HG03432 (cell line): ENCODE measurements around the gene PADI6.

Source experiments
- ATAC-seq: cut with Tn5 transposase; IDR thresholded peaks from one replicate; pipeline ENCODE4 v1.9.1; 2021; ENCODE audit warnings: mild to moderate bottlenecking, moderate library complexity; ENCODE audit not compliant: unreplicated experiment

Gene PADI6

DNA sequence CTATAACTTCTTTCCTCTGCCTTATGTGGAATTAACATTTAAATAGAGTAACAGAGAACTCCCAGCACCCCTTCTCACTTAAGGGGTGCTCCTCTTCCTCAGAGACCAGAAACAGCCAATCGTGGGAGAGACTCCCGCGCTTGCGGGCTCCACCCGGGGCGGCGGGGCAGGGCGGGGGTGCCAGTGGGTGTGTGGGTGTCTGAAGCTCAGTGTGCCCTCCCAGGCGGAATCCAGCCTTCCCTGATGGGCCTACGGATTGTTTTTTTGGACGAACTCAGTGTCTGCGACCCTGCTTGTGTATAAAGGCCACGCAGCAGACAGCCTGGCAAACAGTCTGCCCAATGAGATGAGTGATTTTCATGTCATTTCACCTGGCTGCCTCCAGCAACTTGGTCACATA, 61.3 kb downstream of the PADI6 start:
- no peak for ATAC-seq

DNA sequence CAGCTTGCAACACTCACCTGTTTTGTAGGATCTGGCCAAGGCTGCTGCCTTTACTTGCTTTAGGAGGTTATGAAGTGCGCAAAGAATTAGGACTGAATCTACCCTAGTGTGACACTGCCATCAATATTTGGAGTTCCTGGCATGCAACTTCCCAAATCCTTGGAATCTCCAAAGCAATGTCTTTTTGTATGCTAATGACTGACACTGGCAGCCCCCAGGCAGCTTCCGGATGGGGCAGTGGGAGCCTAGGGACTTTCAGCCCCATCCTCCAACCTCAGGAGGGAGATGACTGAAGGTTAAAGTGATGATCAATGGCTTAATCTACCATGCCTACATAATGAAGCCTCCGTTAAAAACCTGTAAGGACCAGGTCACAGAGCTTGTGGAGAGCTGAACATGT, 62.0 kb downstream of the PADI6 start:
- ATAC-seq, result no peak

DNA sequence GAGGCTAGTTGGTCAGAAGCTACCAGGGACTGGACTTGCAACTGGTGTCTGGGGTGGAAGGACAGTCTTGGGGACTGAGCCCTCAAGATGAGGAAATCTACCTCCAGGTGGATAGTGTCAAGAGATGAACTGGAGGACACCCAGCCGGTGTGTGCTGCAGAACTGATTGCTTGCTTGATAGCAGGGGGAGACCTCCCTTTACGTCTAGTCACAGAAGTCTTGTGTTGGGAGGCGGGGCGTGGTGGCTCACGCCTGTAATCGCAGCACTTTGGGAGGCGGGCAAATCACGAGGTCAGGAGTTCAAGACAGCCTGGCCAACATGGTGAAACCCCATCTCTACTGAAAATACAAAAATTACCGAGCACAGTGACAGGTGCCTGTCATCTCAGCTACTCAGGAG, 62.6 kb downstream of the PADI6 start:
- no peak for ATAC-seq

DNA sequence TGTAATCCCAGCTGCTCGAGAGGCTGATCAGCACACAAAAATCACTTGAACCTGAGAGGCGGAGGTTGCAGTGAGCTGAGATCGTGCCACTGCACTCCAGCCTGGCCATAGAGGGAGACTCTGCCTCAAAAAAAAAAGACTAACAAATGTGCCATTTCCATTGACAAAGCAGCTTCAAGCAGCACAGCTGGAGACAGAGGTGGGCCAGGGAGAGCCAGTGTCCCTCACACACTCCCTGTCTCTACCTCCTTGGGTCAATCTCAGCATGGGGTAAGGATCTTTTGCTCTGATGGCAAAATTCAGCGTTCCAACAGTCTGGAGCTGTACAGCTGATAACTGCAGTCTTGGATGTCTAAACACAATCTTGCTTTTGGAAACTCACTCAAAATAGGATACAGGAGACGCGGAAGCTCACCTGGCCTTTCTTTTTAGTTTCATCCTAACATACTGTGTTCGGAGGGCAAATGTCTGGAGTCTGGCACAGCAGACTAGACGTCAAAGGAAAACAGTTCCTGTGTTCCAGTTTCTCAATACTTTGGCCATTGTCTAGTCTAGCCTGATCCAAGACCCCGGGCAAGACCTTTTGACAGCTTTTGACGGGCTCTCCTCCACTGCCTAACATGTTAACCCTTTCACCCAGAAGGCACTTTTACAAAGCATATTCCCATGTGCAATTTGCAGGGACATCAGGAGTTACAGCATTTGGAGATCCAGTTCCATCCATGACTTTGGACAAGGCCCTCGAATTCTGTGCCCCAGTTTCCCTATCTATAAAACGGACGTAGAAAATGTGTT, 64.6 kb downstream of the PADI6 start:
- ATAC-seq, result no peak

DNA sequence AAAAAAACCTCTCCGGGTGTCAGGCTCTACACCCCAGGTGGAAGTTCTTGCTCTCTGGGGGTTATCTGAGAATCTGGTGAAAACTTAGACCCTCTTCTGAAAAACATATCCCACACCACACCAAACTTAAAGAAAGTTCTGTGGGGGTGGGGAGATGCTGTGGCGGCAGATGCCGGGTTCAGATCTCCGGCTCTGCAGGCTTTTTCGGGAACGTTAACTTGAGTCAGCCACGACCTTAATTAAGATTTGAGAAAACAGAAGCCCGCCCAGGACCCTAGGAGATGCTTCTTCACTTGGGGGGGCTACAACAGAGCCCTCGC, 65.2 kb downstream of the PADI6 start:
- no peak for ATAC-seq

DNA sequence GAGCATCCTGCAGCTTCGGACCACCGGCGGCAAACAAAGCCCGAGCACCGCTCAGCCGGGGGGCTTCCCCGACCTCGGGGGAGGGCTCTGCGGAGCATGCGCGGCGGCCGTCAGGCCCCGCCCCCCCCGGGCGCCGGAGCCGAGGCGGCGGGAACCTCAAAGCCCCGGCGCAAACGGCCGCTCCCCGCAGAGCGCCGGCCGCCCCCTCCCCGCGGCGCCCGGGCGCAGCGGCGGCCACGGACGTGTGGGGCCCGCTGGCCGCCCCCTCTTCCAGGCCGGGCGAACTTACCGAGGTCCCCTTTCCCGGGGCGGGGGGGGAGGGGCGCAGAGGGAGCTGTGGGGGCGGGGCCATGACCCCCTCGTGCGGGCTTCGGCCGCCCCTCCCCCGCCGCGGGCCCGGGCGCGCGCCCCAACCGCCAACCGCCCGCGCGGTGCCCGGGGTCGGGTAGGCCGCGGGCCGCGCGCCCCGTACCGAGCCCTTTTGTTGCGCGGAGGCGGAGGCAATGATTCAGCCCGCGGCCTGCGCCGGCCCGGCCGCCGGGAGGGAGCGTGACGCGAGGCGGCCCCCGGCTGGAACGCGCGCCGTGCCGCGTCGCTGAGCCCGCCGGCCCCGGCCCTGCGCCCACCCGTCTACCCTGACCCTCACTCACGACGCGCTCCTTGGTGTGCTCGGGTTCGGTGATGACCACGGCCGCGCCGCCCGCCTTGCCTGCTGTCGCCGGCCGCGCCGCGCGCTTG, 65.8 kb downstream of the PADI6 start:
- ATAC-seq, result peak; percentile 40

DNA sequence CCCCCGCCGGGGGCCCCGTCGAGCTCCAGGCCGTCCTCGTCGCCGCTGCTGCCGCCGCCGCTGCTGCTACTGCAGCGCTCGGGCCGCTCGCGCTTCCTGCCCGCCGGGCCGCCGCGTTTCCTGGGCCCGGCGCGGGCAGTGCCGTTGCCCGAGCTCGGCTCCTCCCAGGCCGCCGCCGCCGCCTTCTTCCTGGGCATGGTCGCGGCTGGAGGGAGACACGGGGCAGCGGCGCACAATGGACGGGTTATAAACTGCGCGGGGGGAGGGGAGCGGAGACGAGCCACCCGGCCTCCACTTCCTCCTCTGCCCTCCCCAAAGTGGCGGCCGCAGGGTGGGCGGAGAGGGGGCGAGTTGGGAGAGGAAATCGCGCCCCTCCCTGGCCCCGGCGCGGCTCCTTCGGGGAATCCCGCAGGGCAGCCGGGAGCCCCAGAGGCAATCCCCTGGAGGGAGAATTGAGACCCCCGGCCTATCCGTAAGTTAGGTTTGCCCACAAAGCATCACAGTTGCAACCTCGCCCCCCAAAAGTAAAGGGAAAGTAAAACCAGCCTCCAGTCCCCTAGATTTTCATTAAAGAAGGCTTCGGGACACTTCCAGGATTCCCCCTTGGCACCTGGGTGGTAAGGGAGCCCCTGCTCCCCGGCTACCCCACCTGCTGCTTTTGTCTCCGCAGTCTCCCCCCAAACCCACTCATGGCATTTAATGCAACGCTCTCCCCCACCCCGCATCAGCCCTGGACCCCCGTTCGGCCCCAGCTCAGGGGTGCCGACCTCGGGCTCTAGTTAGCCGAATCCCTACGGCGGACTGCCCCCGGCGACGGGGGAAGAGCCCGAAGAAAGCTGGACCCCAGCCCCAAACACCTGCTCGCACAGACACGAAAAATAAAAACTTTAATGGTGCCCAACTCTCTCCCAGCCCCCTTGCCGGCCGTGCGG, 66.6 kb downstream of the PADI6 start:
- ATAC-seq, result peak; percentile 42

DNA sequence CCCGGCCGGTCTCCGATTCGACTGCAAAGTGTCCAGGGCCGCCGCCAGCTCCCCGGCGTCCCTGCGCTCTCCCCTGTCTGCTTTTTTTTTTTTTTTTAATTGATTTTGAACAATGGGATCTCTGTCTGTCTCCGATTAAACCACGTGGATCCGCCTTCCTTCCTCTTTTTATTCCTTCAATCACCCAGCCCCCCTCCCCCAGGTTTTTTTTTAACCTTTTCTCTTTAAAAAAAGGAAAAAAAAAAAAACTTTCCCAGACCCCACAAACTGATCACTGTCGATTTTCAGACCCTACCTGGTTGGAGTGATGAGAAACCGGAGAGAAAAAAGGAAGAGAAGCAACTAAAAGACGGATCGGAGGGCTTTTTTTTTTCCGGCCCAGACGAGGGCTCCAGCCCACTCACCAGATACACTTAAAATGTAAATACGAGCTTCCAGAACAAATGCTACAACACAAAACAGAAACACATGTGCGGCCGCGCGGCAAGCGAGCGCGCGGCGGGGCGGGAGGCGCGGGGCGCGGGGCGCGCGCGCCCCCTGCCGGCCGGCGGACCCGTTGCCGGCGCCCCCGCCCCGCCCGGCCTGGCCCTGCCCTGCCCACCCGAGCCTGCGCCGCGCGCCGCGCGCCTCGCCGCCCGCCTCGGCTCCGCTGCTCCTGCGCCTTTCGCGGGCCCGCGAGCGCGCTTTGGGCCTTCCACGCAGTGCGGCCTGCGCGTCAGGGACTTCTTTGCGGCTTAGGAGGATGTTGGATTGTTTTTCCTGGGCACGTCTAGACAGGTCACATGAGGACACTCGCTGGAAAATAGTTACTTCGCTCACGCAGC, 67.5 kb downstream of the PADI6 start, which contains the start of gene RCC2:
TSS of gene RCC2 (minus strand) at position 428 of the 824 bp plus-strand sequence. CDS start 1,163 bp downstream, outside the sequence.
- ATAC-seq, result peak; percentile 48

DNA sequence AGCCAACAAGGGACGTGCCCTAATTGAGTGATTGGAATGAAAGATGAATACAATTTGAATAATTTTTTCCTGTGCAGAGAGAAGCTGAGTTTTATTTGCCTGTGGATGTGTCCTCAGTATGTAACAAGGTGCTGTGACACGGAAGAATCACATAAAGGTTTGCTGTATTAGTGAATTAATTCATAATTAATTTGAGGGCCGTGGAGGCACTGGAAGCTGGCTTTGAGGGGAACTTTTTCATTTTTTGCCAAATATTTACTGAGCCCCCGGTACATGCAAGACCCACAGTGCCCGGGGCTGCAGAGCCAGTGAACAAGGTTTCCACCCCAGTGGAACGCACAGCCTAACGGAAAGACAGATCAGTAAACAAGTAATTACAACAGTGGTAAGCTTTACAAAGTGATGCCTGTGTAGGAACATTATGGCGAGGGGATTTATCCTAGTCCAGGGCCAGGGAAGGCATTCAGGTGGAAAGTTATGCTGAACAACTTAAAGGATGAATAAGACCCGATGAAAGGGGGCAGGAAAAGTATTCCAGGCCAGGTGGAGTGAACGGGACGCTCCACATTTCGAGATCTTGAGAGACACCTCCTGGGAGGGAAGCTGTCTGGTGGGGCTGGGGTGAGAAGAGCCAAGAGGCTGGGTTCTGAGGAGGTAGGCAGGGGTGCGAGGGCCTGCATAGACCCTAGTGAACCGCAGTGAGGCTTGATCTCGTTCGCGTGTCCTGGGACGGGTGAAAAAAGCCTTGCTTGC, 68.3 kb downstream of the PADI6 start:
- no peak for ATAC-seq

DNA sequence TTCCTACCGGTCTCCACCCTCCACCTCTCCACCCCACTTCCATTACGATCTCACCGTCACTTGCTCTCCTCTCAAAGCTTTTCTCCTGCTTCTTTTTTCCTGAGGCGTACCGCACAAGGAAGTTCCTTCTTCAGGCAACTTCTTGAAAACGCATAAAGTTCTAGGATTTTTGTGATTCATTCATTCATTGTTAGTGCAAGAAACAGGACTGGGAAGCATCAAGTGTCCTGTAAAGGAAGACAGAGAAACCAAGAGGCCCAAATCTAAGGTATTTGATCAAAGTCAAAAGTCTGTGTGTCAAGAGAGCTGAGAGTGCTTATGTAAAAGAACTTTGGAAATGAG, 68.8 kb downstream of the PADI6 start:
- ATAC-seq, result no peak

DNA sequence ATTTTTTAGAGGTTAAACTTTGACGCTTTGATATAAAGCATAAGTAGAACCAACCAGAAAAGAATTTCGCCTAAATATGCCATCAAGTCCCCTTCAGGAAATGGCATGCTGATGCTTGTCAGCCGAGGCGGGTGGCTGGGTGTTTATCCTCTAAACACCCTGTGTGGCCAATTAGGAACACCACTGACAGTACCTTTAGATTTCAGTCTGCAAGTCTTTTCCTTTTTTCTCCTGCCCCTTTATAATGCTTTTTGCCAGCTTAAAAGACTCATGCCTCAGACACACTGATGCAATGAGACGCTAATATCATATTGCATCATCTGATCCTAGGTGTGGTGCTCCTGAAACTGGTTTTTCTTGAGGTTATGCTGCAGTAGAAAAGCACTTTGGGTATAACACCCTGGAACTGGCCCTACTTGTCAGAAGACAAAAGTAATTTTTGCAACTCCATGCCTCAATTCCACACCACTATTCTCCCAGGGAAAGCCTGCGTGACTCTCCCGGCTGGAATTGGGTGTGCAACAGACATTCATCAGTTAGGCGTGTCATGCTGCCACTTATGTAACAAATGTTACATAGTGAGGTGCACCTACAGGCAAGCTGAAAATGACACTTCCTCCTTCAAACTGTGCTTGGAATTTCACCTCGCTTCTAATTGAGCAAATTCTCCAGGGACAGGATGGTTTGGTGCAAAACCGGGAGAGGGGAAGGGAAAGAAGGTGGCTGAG, 69.4 kb downstream of the PADI6 start:
- no peak for ATAC-seq

DNA sequence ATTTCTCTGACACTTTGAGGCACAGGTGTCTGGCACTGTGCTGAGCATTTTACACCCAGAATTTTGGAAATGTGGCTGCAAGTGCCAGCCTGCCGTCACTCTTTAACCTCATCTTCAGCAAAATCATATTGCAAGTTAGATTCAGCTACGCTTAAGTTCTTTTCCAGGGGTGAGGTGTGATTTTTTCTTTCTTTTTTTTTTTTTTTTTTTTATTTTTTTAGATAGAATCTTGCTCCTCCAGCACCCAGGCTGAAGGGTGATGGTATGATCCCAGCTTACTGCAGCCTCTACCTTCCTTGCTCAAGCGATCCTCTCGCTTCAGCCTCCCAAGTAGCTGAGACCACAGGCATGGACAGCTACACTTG, 70.0 kb downstream of the PADI6 start:
- ATAC-seq, result no peak

DNA sequence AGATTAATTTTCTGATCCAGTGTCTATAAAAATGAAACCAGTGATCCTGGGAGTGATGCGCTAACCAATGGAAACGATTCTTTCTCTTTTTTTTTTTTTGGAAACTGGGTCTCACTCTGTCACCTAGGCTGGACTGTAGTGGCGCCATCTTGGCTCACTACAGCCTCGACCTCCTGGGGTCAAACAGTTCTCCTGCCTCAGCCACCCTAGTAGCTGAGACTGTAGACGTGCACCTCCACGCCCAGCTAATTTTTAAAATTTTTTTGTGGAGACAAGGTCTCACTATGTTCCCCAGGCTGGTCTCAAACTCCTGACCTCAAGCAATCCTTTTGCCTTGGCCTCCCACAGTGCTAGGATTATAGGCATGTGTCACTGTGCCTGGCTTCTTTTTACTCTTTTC, 70.8 kb downstream of the PADI6 start:
- no peak for ATAC-seq

DNA sequence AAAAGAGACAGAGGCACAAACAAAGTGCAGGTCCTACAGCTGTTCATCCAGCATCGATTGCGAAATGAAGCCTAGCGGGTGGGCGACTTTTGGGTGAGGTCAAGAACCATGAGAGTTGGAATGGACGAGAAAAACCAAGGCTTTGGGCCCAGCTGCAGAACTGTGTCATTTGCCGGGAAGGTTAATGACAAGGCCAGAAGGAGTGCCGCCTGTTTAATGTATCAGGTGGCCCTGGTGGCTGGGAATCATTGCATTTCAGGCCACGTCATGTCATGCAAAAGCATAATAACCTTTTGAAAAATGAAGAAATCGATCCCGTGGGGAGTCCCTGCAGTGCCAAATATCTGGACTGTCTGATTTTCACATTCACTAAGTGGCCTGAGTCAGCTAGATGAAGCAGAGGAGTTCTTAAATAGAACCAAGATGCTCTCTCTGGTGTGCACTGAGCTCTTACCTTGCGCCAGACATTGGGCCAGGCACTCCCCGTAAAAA, 75.6 kb downstream of the PADI6 start:
- no peak for ATAC-seq
